RWPE1 (cell line): ENCODE measurements around the gene CSF1R.

Source experiments
- CTCF ChIA-PET: fragments of 350-600 bp; sonication (Branson Sonifier 250); formaldehyde crosslinking; extraction: SDS; loops from one replicate; lab custom pipeline; 2021; lab: Yijun Ruan, JAX
- POLR2A ChIA-PET: fragments of 400-600 bp; formaldehyde crosslinking; extraction: SDS; loops from one replicate; lab custom pipeline; 2020; ENCODE audit warnings: antibody characterized with exemption; ENCODE audit not compliant: low non-redundant PET; lab: Yijun Ruan, JAX
- DNase-seq: peaks from one replicate; pipeline ENCODE4 v3.0.0; 2012; ENCODE audit warnings: low spot score
- H3K27ac ChIP-seq: fragments of 450-650 bp; 2 replicates; pipeline ENCODE4 v1.5.1; 2017
- TF ChIP-seq, protein P1 (sequence below): fragments of 450-650 bp; conservative IDR thresholded peaks from 2 replicates; pipeline ENCODE4 v1.5.1; 2017; ENCODE audit warnings: low read depth, mild to moderate bottlenecking

Gene CSF1R

GRCh38 chr5:150045549-150045948 is 40.8 kb downstream of the CSF1R start:
- H3K27ac ChIP-seq, result 0 out of 2 replicates have a peak overlapping the region, but pooled peaks have one; percentile 1
- ChIA-PET CTCF (interaction anchor here (0.6 to 1.6 kb wide), 2 partner anchors 83 to 173 kb away, joined by 3 to 4 read pairs; no protein-coding TSS in a partner anchor), POLR2A (interaction anchor here (0.8 kb wide), 1 partner anchor 45 kb away, joined by 3 read pairs; the partner anchor contains the start of gene TIGD6)
- TF ChIP-seq, protein P1, sequence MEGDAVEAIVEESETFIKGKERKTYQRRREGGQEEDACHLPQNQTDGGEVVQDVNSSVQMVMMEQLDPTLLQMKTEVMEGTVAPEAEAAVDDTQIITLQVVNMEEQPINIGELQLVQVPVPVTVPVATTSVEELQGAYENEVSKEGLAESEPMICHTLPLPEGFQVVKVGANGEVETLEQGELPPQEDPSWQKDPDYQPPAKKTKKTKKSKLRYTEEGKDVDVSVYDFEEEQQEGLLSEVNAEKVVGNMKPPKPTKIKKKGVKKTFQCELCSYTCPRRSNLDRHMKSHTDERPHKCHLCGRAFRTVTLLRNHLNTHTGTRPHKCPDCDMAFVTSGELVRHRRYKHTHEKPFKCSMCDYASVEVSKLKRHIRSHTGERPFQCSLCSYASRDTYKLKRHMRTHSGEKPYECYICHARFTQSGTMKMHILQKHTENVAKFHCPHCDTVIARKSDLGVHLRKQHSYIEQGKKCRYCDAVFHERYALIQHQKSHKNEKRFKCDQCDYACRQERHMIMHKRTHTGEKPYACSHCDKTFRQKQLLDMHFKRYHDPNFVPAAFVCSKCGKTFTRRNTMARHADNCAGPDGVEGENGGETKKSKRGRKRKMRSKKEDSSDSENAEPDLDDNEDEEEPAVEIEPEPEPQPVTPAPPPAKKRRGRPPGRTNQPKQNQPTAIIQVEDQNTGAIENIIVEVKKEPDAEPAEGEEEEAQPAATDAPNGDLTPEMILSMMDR, result no peak
- DNase-seq, result no peak

DNA sequence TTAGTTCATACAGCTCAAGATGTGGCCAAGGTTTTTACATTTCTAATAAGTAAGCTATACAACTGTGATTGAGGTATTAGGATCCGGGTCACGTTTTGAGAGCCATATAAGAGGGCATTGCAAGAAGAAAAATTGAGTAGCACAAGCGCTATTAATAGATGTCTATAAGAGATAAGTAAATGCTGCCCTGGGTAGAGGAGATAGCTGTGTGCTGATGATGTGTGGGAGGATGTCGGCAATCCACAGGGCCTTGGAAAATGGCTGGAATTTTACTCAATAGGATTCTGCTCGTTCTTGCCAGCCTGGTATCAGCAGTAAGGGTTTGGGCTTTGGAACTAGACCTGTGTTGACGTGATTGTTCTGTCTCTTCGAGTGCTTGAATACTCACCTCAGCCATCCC is 41.6 kb downstream of the CSF1R start:
- TF ChIP-seq, protein P1, result no peak
- no peak for DNase-seq
- POLR2A ChIA-PET, result no interaction called here
- CTCF ChIA-PET, result interaction anchor here (1.6 kb wide), 1 partner anchor 174 kb away, joined by 4 read pairs; no protein-coding TSS in a partner anchor
- no peak overlapping the region for H3K27ac ChIP-seq

DNA sequence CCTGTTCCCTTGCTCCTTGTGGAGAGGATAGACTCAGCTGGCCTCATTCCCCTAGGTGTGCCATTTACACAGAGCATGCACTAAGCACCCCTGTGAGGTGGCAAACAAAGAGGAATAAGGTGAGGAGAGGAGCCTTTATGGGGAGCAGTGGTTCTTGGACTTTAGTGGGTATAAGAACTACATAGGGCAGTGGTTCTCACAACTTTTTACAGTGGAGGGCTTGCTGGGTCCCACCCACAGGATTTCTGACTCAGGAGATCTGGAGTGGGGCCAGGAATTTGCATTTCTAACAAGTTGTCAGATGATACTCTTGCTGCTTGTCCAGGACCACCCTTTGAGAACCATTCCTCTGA is 42.0 kb downstream of the CSF1R start:
- ChIA-PET CTCF (interaction anchor here (1.6 kb wide), 1 partner anchor 174 kb away, joined by 4 read pairs; no protein-coding TSS in a partner anchor), POLR2A (no interaction called here)
- peak overlapping the region; percentile 61; the same call in 1 of the 2 replicates for H3K27ac ChIP-seq
- no peak for DNase-seq
- TF ChIP-seq, protein P1, result no peak

GRCh38 chr5:150043657-150044328 is 42.6 kb downstream of the CSF1R start:
- no peak for DNase-seq
- ChIA-PET POLR2A (no interaction called here), CTCF (interaction anchor here (1.6 kb wide), 1 partner anchor 175 kb away, joined by 4 read pairs; no protein-coding TSS in a partner anchor)
- H3K27ac ChIP-seq, result peak overlapping the region; percentile 61
- TF ChIP-seq, protein P1, result no peak

DNA sequence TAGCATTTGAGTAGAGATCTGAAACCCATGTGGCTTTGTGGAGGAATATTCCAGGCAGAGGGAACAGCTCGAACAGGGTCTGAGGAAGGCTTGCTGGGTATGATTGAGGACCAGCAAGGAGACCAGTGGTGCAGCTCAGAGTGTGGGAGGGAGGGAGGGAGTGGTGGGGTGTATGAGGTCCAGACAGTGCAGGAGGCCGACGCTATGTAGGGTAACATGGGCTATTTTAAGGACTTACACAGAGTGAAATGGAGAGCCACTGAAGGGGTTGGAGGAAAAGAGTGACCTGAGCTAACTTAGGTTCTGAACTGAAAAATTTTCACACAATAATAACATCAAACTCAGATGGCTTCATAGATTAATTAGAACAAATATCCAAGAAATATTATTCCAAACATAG is 43.9 kb downstream of the CSF1R start:
- DNase-seq, result no peak
- ChIA-PET POLR2A (no interaction called here), CTCF (interaction anchor here (0.5 kb wide), 1 partner anchor 298 kb away, joined by 4 read pairs; no protein-coding TSS in a partner anchor)
- TF ChIP-seq, protein P1, result no peak
- no peak overlapping the region for H3K27ac ChIP-seq

DNA sequence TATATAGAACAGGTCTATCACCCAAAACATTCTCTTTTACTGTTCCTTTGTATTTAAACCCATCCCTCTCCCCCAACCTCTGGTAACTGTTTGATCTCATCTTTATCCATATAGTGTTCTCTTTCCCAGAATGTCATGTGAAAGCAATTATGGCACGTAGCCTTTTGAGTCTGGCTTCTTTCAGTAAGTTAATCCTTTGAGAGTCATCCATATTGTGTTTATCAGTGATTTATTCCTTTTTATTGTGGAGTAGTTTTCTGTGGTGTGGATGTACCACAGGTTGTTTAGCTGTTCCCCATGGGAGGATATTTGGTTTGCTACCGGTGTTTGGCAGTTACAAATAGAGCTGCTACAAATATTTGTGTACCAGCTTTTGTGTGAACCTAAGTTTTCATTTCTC is 47.8 kb downstream of the CSF1R start:
- H3K27ac ChIP-seq, result no peak overlapping the region
- CTCF ChIA-PET, result interaction anchor here (0.6 kb wide), 1 partner anchor 338 kb away, joined by 3 read pairs; no protein-coding TSS in a partner anchor
- TF ChIP-seq, protein P1, result no peak
- DNase-seq, result no peak
- POLR2A ChIA-PET, result no interaction called here
